T-cell (primary cell): ENCODE results near the gene TNFAIP3. TPM values are rescaled to one million over a fixed set of nuclear protein-coding genes. Genes with fewer than 3 reads are reported as not detected.
"Not testable (repeated sequence)": the region's sequence is repeated elsewhere in the genome, so short reads cannot be mapped to it uniquely, and the experiment has no call there.

Experiments used
- ATAC-seq, 4 experiments: fragments of 200-7000 bp in 3 of 4; fragments of 150-1000 bp in 1 of 4; cut with Tn5 transposase; replicated peaks in 1 of 4; 1 replicate in 3 of 4; 2 replicates in 1 of 4; pipeline ENCODE4 v1.10.0; 2021; ENCODE audit warnings: moderate library complexity in 3 of 4, mild to moderate bottlenecking in 2 of 4, moderate number of reproducible peaks in 1 of 4
- CTCF ChIA-PET, 2 donors: fragments of 300-600 bp; sonication (Branson Sonifier 250); formaldehyde crosslinking; loops; one replicate each; lab custom pipeline; 2022; ENCODE audit warnings: antibody characterized with exemption in 2 of 2; lab: Charles Lee
- POLR2A ChIA-PET, 2 donors: fragments of 300-600 bp; sonication (Branson Sonifier 250); formaldehyde crosslinking; loops; one replicate each; lab custom pipeline; 2022; ENCODE audit warnings: antibody characterized with exemption in 2 of 2; lab: Charles Lee
- DNase-seq, 35 experiments: peaks; one replicate each; pipeline versions ENCODE4 v3.0.0 to v3.0.0-alpha.2; 2013 to 2023
- H3K27ac ChIP-seq: one replicate; pipeline ENCODE4 v1.5.1; 2013; ENCODE audit warnings: low read length
- H3K27me3 ChIP-seq, 2 experiments: replicated peaks in 1 of 2; 1 replicate in 1 of 2; 2 replicates in 1 of 2; pipeline versions ENCODE4 v1.6.1 to v1.7.0; 2013; ENCODE audit warnings: low read length in 1 of 2, mixed read lengths in 1 of 2; ENCODE audit not compliant: control insufficient read depth in 2 of 2, insufficient read depth in 2 of 2; ENCODE audit errors: extremely low read depth in 1 of 2
- H3K36me3 ChIP-seq, 2 donors: 1 replicate in 1 of 2; 2 replicates in 1 of 2; pipeline versions ENCODE4 v1.6.1 to v1.7.0; 2013; ENCODE audit warnings: low read length in 1 of 2; ENCODE audit not compliant: control insufficient read depth in 2 of 2, insufficient read depth in 1 of 2; ENCODE audit errors: extremely low read depth in 1 of 2
- H3K4me1 ChIP-seq, 2 experiments: 1 replicate in 1 of 2; 2 replicates in 1 of 2; pipeline versions ENCODE4 v1.6.1 to v1.7.0; 2013; ENCODE audit warnings: low read length in 2 of 2, mixed read lengths in 1 of 2; ENCODE audit not compliant: insufficient read depth in 2 of 2, control insufficient read depth in 1 of 2; ENCODE audit errors: extremely low read depth in 1 of 2
- H3K4me3 ChIP-seq, 2 donors: 1 replicate in 1 of 2; 2 replicates in 1 of 2; pipeline versions ENCODE4 v1.5.1 to v1.7.0; 2013; ENCODE audit warnings: mild to moderate bottlenecking in 2 of 2, low read length in 1 of 2, moderate library complexity in 1 of 2; ENCODE audit not compliant: control insufficient read depth in 1 of 2; ENCODE audit errors: extremely low read depth in 1 of 2
- H3K9me3 ChIP-seq: 2 replicates; pipeline ENCODE4 v1.7.0; 2013
- H3K27ac Mint-ChIP-seq, 2 donors: one replicate each; pipeline ENCODE4 v1.8.0; 2020 to 2021; ENCODE audit warnings: mild to moderate bottlenecking in 2 of 2, mixed read lengths in 2 of 2
- H3K27me3 Mint-ChIP-seq, 2 donors: one replicate each; pipeline ENCODE4 v1.8.0; 2021 to 2022; ENCODE audit warnings: mixed read lengths in 2 of 2
- H3K36me3 Mint-ChIP-seq: one replicate; pipeline ENCODE4 v1.8.0; 2021; ENCODE audit warnings: mixed read lengths
- H3K4me1 Mint-ChIP-seq, 3 donors: one replicate each; pipeline ENCODE4 v1.8.0; 2020 to 2022; ENCODE audit warnings: mixed read lengths in 3 of 3, mild to moderate bottlenecking in 1 of 3
- H3K4me3 Mint-ChIP-seq, 3 donors: one replicate each; pipeline ENCODE4 v1.8.0; 2020 to 2022; ENCODE audit warnings: mild to moderate bottlenecking in 3 of 3, mixed read lengths in 3 of 3, moderate library complexity in 3 of 3
- H3K9me3 Mint-ChIP-seq, 3 donors: one replicate each; pipeline ENCODE4 v1.8.0; 2020 to 2022; ENCODE audit warnings: mixed read lengths in 3 of 3
- WGBS: methylation state at CpG from one replicate; pipeline ENCODE4 v1.1.5; 2013; ENCODE audit warnings: missing lambda C conversion rate; ENCODE audit not compliant: insufficient coverage; 5-methylcytosine and 5-hydroxymethylcytosine counted together
- total RNA-seq, 35 experiments: library from RNA in 6 of 35; stranded (reverse) in 6 of 35; fragments of 120-200 nt in 1 of 35; gene quantifications; one replicate each; pipeline versions ENCODE4 v1.2.1 to v1.2.4 and lab custom pipeline; 2013 to 2026

TNFAIP3 gene
- total RNA-seq, 5 donors from 2014 or later (not counting 1 experiment from before 2014, with no cell fraction given): 109 to 2,994 (median 145) TPM

DNA sequence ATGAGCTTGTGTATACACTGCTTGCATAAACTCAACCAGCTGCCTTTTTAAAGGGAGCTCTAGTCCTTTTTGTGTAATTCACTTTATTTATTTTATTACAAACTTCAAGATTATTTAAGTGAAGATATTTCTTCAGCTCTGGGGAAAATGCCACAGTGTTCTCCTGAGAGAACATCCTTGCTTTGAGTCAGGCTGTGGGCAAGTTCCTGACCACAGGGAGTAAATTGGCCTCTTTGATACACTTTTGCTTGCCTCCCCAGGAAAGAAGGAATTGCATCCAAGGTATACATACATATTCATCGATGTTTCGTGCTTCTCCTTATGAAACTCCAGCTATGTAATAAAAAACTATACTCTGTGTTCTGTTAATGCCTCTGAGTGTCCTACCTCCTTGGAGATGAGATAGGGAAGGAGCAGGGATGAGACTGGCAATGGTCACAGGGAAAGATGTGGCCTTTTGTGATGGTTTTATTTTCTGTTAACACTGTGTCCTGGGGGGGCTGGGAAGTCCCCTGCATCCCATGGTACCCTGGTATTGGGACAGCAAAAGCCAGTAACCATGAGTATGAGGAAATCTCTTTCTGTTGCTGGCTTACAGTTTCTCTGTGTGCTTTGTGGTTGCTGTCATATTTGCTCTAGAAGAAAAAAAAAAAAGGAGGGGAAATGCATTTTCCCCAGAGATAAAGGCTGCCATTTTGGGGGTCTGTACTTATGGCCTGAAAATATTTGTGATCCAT, 15.3 kb downstream of the TNFAIP3 start:
- Histone ChIP-seq H3K4me1 (peaks cover 41 to 49% of the 10 kb centered on the region in 2 experiments), H3K36me3 (peaks cover 24 to 53% of the 10 kb centered on the region in 2 donors), H3K27ac (peak overlapping the region; percentile 79), H3K27me3 (no peaks in the 10 kb centered on the region), H3K4me3 (no peak overlapping the region), H3K9me3 (no peaks in the 10 kb centered on the region)
- Mint-ChIP-seq H3K27ac (peak overlapping the region; percentile 73 to 85), H3K4me3 (peak overlapping the region in 1 of 3 donors; percentile 61), H3K27me3 (no peaks in the 10 kb centered on the region), H3K4me1 (peaks cover 64 to 98% (median 65%) of the 10 kb centered on the region in 3 donors), H3K9me3 (peaks cover 0 to 7% (median 2%) of the 10 kb centered on the region in 3 donors), H3K36me3 (peaks cover 59% of the 10 kb centered on the region)
- POLR2A ChIA-PET: interaction anchor here (0.8 to 6.1 kb wide), 14 partner anchors 7 to 93 kb away, joined by 3 to 204 read pairs (median 5); partner anchors contain the start of gene TNFAIP3 (in 1 of the 2)
- peak in 3 of 4 experiments; percentile 11 to 43 (median 21) for ATAC-seq
- CTCF ChIA-PET: interaction anchor here (0.7 to 3.3 kb wide), 10 partner anchors 9 to 178 kb away, joined by 3 to 29 read pairs (median 6); partner anchors contain the start of gene TNFAIP3 (in 1 of the 2)
- DNase-seq: peak in 7 of 35 experiments; percentile 17 to 70 (median 47)
- WGBS: no CpG with 5 or more reads among the region's 2 CpGs

- ChIA-PET POLR2A (interaction anchor here (0.5 to 6.1 kb wide), 18 partner anchors 8 to 1201 kb away, joined by 3 to 204 read pairs (median 4); partner anchors contain the start of gene TNFAIP3 (in 2 of the 2)), CTCF (interaction anchor here in 1 of 2 donors (0.7 to 3.3 kb wide), 6 partner anchors 16 to 1633 kb away, joined by 3 to 14 read pairs (median 4); partner anchors contain the start of gene TNFAIP3)
- Mint-ChIP-seq H3K36me3 (peaks cover 52% of the 10 kb centered on the region), H3K4me1 (peaks cover 53 to 94% (median 53%) of the 10 kb centered on the region in 3 donors), H3K4me3 (peak overlapping the region in 2 of 3 donors; percentile 2 to 54), H3K27me3 (no peaks in the 10 kb centered on the region), H3K9me3 (peaks cover 4 to 11% (median 7%) of the 10 kb centered on the region in 3 donors), H3K27ac (peak overlapping the region; percentile 96)
- no CpG with 5 or more reads among the region's 7 CpGs for whole genome bisulfite sequencing
- DNase-seq: peak in 13 of 35 experiments; percentile 29 to 73 (median 50)
- peaks cover 38 to 45% of the 10 kb centered on the region in 2 experiments for H3K4me1 ChIP-seq
- no peaks in the 10 kb centered on the region for H3K27me3 ChIP-seq
- peaks cover 15 to 41% of the 10 kb centered on the region in 2 donors for H3K36me3 ChIP-seq
- H3K27ac ChIP-seq: peak overlapping the region; percentile 79
- H3K9me3 ChIP-seq: no peaks in the 10 kb centered on the region
- no peak overlapping the region for H3K4me3 ChIP-seq
- peak; percentile 33 to 55 (median 47) for ATAC-seq
These were observed 16.5 kb downstream of the TNFAIP3 start for GRCh38 chr6:137883400-137884148.

GRCh38 chr6:137884149-137884909, 17.3 kb downstream of the TNFAIP3 start:
- Histone ChIP-seq H3K36me3 (peaks cover 8 to 34% of the 10 kb centered on the region in 2 donors), H3K4me1 (peaks cover 38% of the 10 kb centered on the region in 2 experiments), H3K27ac (peak overlapping the region; percentile 79), H3K4me3 (no peak overlapping the region), H3K9me3 (no peaks in the 10 kb centered on the region), H3K27me3 (no peaks in the 10 kb centered on the region)
- DNase-seq: peak in 3 of 35 experiments; percentile 12 to 35 (median 23)
- no CpG with 5 or more reads among the region's 5 CpGs for WGBS
- H3K4me1 Mint-ChIP-seq: peaks cover 45 to 89% (median 47%) of the 10 kb centered on the region in 3 donors
- H3K36me3 Mint-ChIP-seq: peaks cover 48% of the 10 kb centered on the region
- H3K27ac Mint-ChIP-seq: peak overlapping the region; percentile 89 to 90
- peaks cover 6 to 13% (median 9%) of the 10 kb centered on the region in 3 donors for H3K9me3 Mint-ChIP-seq
- ATAC-seq: peak in 1 of 4 experiments; percentile 14
- ChIA-PET POLR2A (interaction anchor here (0.5 to 6.1 kb wide), 12 partner anchors 9 to 660 kb away, joined by 3 to 204 read pairs (median 5); partner anchors contain the start of gene TNFAIP3 (in 1 of the 2)), CTCF (interaction anchor here (0.6 to 1.7 kb wide), 8 partner anchors 12 to 1634 kb away, joined by 3 to 6 read pairs (median 4); partner anchors contain the start of gene TNFAIP3 (in 1 of the 2))
- H3K4me3 Mint-ChIP-seq: peak overlapping the region in 1 of 3 donors; percentile 54
- H3K27me3 Mint-ChIP-seq: no peaks in the 10 kb centered on the region

DNA sequence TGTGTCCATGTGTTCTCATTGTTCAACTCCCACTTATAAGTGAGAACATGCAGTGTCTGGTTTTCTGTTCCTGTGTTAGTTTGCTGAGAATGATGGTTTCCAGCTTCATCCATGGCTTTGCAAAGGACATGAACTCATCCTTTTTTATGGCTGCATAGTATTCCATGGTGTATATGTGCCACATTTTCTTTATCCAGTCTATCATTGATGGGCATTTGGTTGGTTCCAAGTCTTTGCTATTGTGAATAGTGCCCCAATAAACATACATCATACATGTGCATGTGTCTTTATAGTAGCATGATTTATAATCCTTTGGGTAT, 17.8 kb downstream of the TNFAIP3 start:
- ChIA-PET POLR2A (interaction anchor here (0.6 to 6.1 kb wide), 6 partner anchors 10 to 186 kb away, joined by 3 to 204 read pairs (median 7); partner anchors contain the start of gene TNFAIP3 (in 1 of the 2)), CTCF (interaction anchor here (0.6 to 1.7 kb wide), 6 partner anchors 12 to 663 kb away, joined by 3 to 6 read pairs (median 4); partner anchors contain the start of gene TNFAIP3 (in 1 of the 2))
- H3K27me3 Mint-ChIP-seq, ATAC-seq, DNase-seq, H3K27me3 ChIP-seq, H3K4me3 ChIP-seq, H3K9me3 ChIP-seq, H3K27ac ChIP-seq: not testable (repeated sequence)
- Mint-ChIP-seq H3K36me3 (peaks cover 45% of the 10 kb centered on the region), H3K4me3 (peak overlapping the region in 1 of 3 donors; percentile 54), H3K9me3 (peaks cover 6 to 13% (median 10%) of the 10 kb centered on the region in 3 donors), H3K27ac (peak overlapping the region; percentile 80 to 82), H3K4me1 (peaks cover 41 to 87% (median 42%) of the 10 kb centered on the region in 3 donors)
- peaks cover 36 to 38% of the 10 kb centered on the region in 2 experiments for H3K4me1 ChIP-seq
- peaks cover 7 to 28% of the 10 kb centered on the region in 2 donors for H3K36me3 ChIP-seq

- Mint-ChIP-seq H3K9me3 (peaks cover 6 to 13% (median 12%) of the 10 kb centered on the region in 3 donors), H3K4me3 (peak overlapping the region in 1 of 3 donors; percentile 54), H3K4me1 (peaks cover 28 to 82% (median 30%) of the 10 kb centered on the region in 3 donors), H3K36me3 (peaks cover 36% of the 10 kb centered on the region), H3K27ac (peak overlapping the region; percentile 72)
- CTCF ChIA-PET: interaction anchor here in 1 of 2 donors (0.6 kb wide), 1 partner anchor 182 kb away, joined by 3 read pairs; no protein-coding TSS in a partner anchor
- H3K27me3 Mint-ChIP-seq, H3K27ac ChIP-seq, H3K27me3 ChIP-seq, DNase-seq, H3K4me3 ChIP-seq, ATAC-seq, POLR2A ChIA-PET, H3K9me3 ChIP-seq: not testable (repeated sequence)
- H3K36me3 ChIP-seq: peaks cover 1 to 15% of the 10 kb centered on the region in 2 donors
- peaks cover 22 to 29% of the 10 kb centered on the region in 2 experiments for H3K4me1 ChIP-seq
- WGBS: no CpG with 5 or more reads among the region's 3 CpGs
These were observed 19.2 kb downstream of the TNFAIP3 start for GRCh38 chr6:137886226-137886625.
